AG04450 (cell line): Measurements from ENCODE around the gene ADARB2. TPM values are rescaled to one million over a fixed set of nuclear protein-coding genes. Genes with fewer than 3 reads are reported as not detected.

ENCODE experiments used
- CTCF ChIA-PET: fragments of 300-600, 350-600 bp; formaldehyde crosslinking; extraction: SDS; loops from one replicate; lab custom pipeline; 2022; ENCODE audit warnings: antibody characterized with exemption, inconsistent platforms; lab: Charles Lee
- POLR2A ChIA-PET: fragments of 350-600 bp; formaldehyde crosslinking; extraction: SDS; loops from one replicate; lab custom pipeline; 2021; ENCODE audit warnings: antibody characterized with exemption, inconsistent platforms; lab: Yijun Ruan, JAX
- DNase-seq: peaks from one replicate; pipeline ENCODE4 v3.0.0-alpha.2; 2011; ENCODE audit warnings: low read depth, low spot score
- H3K27ac ChIP-seq: one replicate; pipeline ENCODE4 v1.5.1; 2012; ENCODE audit warnings: low read depth, low read length, control low read depth
- H3K27me3 ChIP-seq: one replicate; pipeline ENCODE4 v1.6.0; 2012; ENCODE audit warnings: low read length; ENCODE audit not compliant: control insufficient read depth, insufficient read depth
- H3K4me3 ChIP-seq: 2 replicates; pipeline ENCODE4 v1.5.1; 2011; ENCODE audit warnings: mild to moderate bottlenecking, low read depth, low read length, control low read depth
- H3K9me3 ChIP-seq: 2 replicates; pipeline ENCODE4 v1.5.1; 2012; ENCODE audit warnings: low read length; ENCODE audit not compliant: control insufficient read depth, insufficient read depth
- CTCF ChIP-seq: IDR thresholded peaks from 2 replicates; pipeline ENCODE4 v1.5.1; 2011; ENCODE audit warnings: low read depth, low read length, control low read depth, inconsistent platforms
- polyA plus RNA-seq: library from polyadenylated mRNA; depleted of rRNA; stranded (reverse); fragments of >200 nt; gene quantifications from 2 replicates; pipeline ENCODE4 v1.2.3, GENCODE V29; 2011

Gene ADARB2
- polyA plus RNA-seq, 1 experiment = not detected

GRCh38 chr10:1754506-1755153, 17.3 kb upstream of the ADARB2 start:
- Histone ChIP-seq H3K9me3 (peaks cover 29% of the 10 kb centered on the region), H3K4me3 (no peak overlapping the region), H3K27ac (no peak overlapping the region), H3K27me3 (no peaks in the 10 kb centered on the region)
- ChIA-PET CTCF (no interaction called here), POLR2A (no interaction called here)
- no peak for DNase-seq
- no peak for TF ChIP-seq CTCF

- DNase-seq = no peak
- peaks cover 29% of the 10 kb centered on the region for H3K9me3 ChIP-seq
- no peak overlapping the region for H3K27ac ChIP-seq
- ChIA-PET CTCF (no interaction called here), POLR2A (no interaction called here)
- H3K4me3 ChIP-seq = no peak overlapping the region
- no peak for TF ChIP-seq CTCF
- H3K27me3 ChIP-seq = no peaks in the 10 kb centered on the region
Observed at GRCh38 chr10:1752153-1752552, 14.8 kb upstream of the ADARB2 start.

- Histone ChIP-seq H3K27ac (no peak overlapping the region), H3K4me3 (no peak overlapping the region), H3K27me3 (no peaks in the 10 kb centered on the region), H3K9me3 (peaks cover 48% of the 10 kb centered on the region)
- CTCF ChIA-PET = no interaction called here
- POLR2A ChIA-PET = no interaction called here
- TF ChIP-seq CTCF = no peak
- DNase-seq = no peak
Observed at GRCh38 chr10:1747590-1748157, 10.3 kb upstream of the ADARB2 start.

GRCh38 chr10:1746796-1747195, 9.5 kb upstream of the ADARB2 start:
- POLR2A ChIA-PET = no interaction called here
- TF ChIP-seq CTCF = no peak
- Histone ChIP-seq H3K9me3 (peaks cover 48% of the 10 kb centered on the region), H3K27ac (no peak overlapping the region), H3K4me3 (no peak overlapping the region), H3K27me3 (no peaks in the 10 kb centered on the region)
- CTCF ChIA-PET = no interaction called here
- DNase-seq = no peak

GRCh38 chr10:1745780-1746456, 8.6 kb upstream of the ADARB2 start:
- no peaks in the 10 kb centered on the region for H3K27me3 ChIP-seq

More at GRCh38 chr10:1745780-1746456, 8.6 kb upstream of the ADARB2 start:
- ChIA-PET POLR2A (no interaction called here), CTCF (no interaction called here)
- H3K4me3 ChIP-seq = no peak overlapping the region
- H3K9me3 ChIP-seq = peaks cover 48% of the 10 kb centered on the region
- H3K27ac ChIP-seq = no peak overlapping the region
- TF ChIP-seq CTCF = no peak
- DNase-seq = no peak
